HepG2 (cell line): ENCODE results near the gene EGFL8. TPM values are rescaled to one million over a fixed set of nuclear protein-coding genes. Genes with fewer than 3 reads are reported as not detected.
A peak's percentile ranks its signal among the peaks of the same experiment; 100 is the strongest.

ENCODE experiments used
- AGO2 ChIP-seq: fragments of 200-400 bp; formaldehyde crosslinking; optimal IDR thresholded peaks from 2 replicates; pipeline ENCODE3; 2017; ENCODE audit warnings: mild to moderate bottlenecking, low read depth, low read length, moderate library complexity
- BCL3 ChIP-seq: sonication (generic); formaldehyde crosslinking; IDR thresholded peaks from 2 replicates; pipeline ENCODE4 v1.5.1; 2020; ENCODE audit warnings: mild to moderate bottlenecking, missing genetic modification reagents, moderate library complexity
- ETS1 ChIP-seq: sonication (generic); formaldehyde crosslinking; IDR thresholded peaks from 2 replicates; pipeline ENCODE4 v1.4.0; 2020; ENCODE audit warnings: missing genetic modification reagents
- FOSL1 ChIP-seq: sonication (generic); formaldehyde crosslinking; IDR thresholded peaks from 2 replicates; pipeline ENCODE4 v1.9.0; 2021; ENCODE audit warnings: missing genetic modification reagents, borderline replicate concordance
- FOXJ3 ChIP-seq: sonication (generic); formaldehyde crosslinking; IDR thresholded peaks from 2 replicates; pipeline ENCODE4 v1.4.0; 2020; ENCODE audit warnings: missing genetic modification reagents, mild to moderate bottlenecking, borderline replicate concordance
- FOXK2 ChIP-seq: fragments of 450-650 bp; IDR thresholded peaks from 2 replicates; pipeline ENCODE4 v1.6.1; 2016
- GPN1 ChIP-seq: sonication (generic); formaldehyde crosslinking; IDR thresholded peaks from 2 replicates; pipeline ENCODE4 v1.5.1; 2020; ENCODE audit warnings: missing genetic modification reagents, borderline replicate concordance
- IKZF1 ChIP-seq: fragments of 450-650 bp; IDR thresholded peaks from 2 replicates; pipeline ENCODE4 v1.7.1; 2016
- IRX3 ChIP-seq: sonication (generic); formaldehyde crosslinking; IDR thresholded peaks from 2 replicates; pipeline ENCODE4 v1.8.1; 2023; ENCODE audit warnings: mild to moderate bottlenecking, low read depth, missing genetic modification reagents, borderline replicate concordance
- NCOA1 ChIP-seq: sonication (generic); formaldehyde crosslinking; IDR thresholded peaks from 2 replicates; pipeline ENCODE4 v1.9.0; 2021; ENCODE audit warnings: missing genetic modification reagents
- RERE ChIP-seq: IDR thresholded peaks from 2 replicates; pipeline ENCODE4 v1.6.1; 2016; ENCODE audit warnings: low read depth, missing genetic modification reagents, missing compliant biosample characterization
- SP5 ChIP-seq: IDR thresholded peaks from 2 replicates; pipeline ENCODE4 v1.6.1; 2016; ENCODE audit warnings: low read depth, borderline replicate concordance
- ZBTB26 ChIP-seq: IDR thresholded peaks from 2 replicates; pipeline ENCODE4 v1.6.1; 2016; ENCODE audit warnings: missing compliant biosample characterization, missing genetic modification reagents, borderline replicate concordance
- ZFX ChIP-seq: sonication (generic); formaldehyde crosslinking; IDR thresholded peaks from 2 replicates; pipeline ENCODE4 v1.4.0; 2020; ENCODE audit warnings: mild to moderate bottlenecking, low read depth, missing genetic modification reagents, moderate library complexity
- ZNF44 ChIP-seq: sonication (generic); formaldehyde crosslinking; IDR thresholded peaks from 2 replicates; pipeline ENCODE4 v1.5.1; 2020; ENCODE audit warnings: mild to moderate bottlenecking, missing genetic modification reagents
- ZNF652 ChIP-seq: IDR thresholded peaks from 2 replicates; pipeline ENCODE4 v1.6.1; 2016; ENCODE audit warnings: low read depth, borderline replicate concordance
- ZNF772 ChIP-seq: sonication (generic); formaldehyde crosslinking; IDR thresholded peaks from 2 replicates; pipeline ENCODE4 v1.5.0; 2020; ENCODE audit warnings: mild to moderate bottlenecking, missing genetic modification reagents
- ZNF777 ChIP-seq: sonication (generic); formaldehyde crosslinking; IDR thresholded peaks from 2 replicates; pipeline ENCODE4 v1.4.0; 2020; ENCODE audit warnings: missing genetic modification reagents
- ZSCAN22 ChIP-seq: sonication (generic); formaldehyde crosslinking; IDR thresholded peaks from 2 replicates; pipeline ENCODE4 v1.4.0; 2020; ENCODE audit warnings: mild to moderate bottlenecking, missing genetic modification reagents
- polyA plus RNA-seq, 8 experiments: library from polyadenylated mRNA; depleted of rRNA in 3 of 8; stranded (reverse) in 7 of 8; unstranded in 1 of 8; fragments of >200 nt; fragmentation: Illumina TruSeq in 4 of 8; extraction: Trizol in 4 of 8; gene quantifications; 2 replicates each; pipeline versions ENCODE4 v1.2.1 to v1.2.3, GENCODE V29; 2011 to 2016; ENCODE audit warnings: low read depth in 4 of 8, missing spikeins in 1 of 8, mixed read lengths in 1 of 8; ENCODE audit not compliant: insufficient read depth in 1 of 8
- total RNA-seq, 5 experiments: library from RNA; depleted of rRNA; stranded (reverse); fragments of >200 nt; fragmentation: Illumina TruSeq; extraction: Trizol; gene quantifications; 2 replicates each; pipeline ENCODE4 v1.2.3, GENCODE V29; 2016; ENCODE audit warnings: low read depth in 1 of 5

Gene EGFL8
- total and polyA plus RNA-seq, 2 of the 13 experiments (the other 11 are each of a cell fraction or from before 2014, with no cell fraction given), result 10.0 to 11.5 TPM

GRCh38 chr6:32153564-32154513 lies 10.6 kb upstream of the EGFL8 start, which contains the start of gene PPT2 (continued):
- TF ChIP-seq RERE (CRISPR knock-in tag) (no peak; the same call in 1 of the 2 replicates), ZNF777 (CRISPR knock-in tag) (no peak; the same call in 1 of the 2 replicates), FOXJ3 (CRISPR knock-in tag) (peak; percentile 40; the same call in 1 of the 2 replicates), ZSCAN22 (CRISPR knock-in tag) (peak; percentile 34; the same call in 1 of the 2 replicates), IRX3 (CRISPR knock-in tag) (no peak; the same call in 1 of the 2 replicates), SP5 (CRISPR knock-in tag) (peak; percentile 39; the same call in 1 of the 2 replicates), NCOA1 (CRISPR knock-in tag) (no peak), ZFX (CRISPR knock-in tag) (peak; percentile 96), ZNF772 (peak; percentile 28; the same call in 1 of the 2 replicates), FOSL1 (CRISPR knock-in tag) (no peak), ZNF44 (no peak), AGO2 (no peak), ZBTB26 (CRISPR knock-in tag) (peak; percentile 71; the same call in 1 of the 2 replicates), GPN1 (no peak; the same call in 1 of the 2 replicates), ETS1 (CRISPR knock-in tag) (peak; percentile 88; the same call in 1 of the 2 replicates), FOXK2 (peak; percentile 94), IKZF1 (no peak), ZNF652 (CRISPR knock-in tag) (no peak), BCL3 (CRISPR knock-in tag) (peak; percentile 52)
